Activated CD4-positive, alpha-beta T cell treated with anti-CD3 and anti-CD28 coated beads for 24 hours (primary cell): ENCODE data around the gene PRF1.
A peak's percentile ranks its signal among the peaks of the same experiment; 100 is the strongest.
"Not testable (repeated sequence)": the region's sequence is repeated elsewhere in the genome, so short reads cannot be mapped to it uniquely, and the experiment has no call there.

ENCODE experiments used
- DNase-seq, 2 donors: peaks; one replicate each; pipeline ENCODE4 v3.0.0-alpha.2; 2020; ENCODE audit warnings: low read depth in 2 of 2

The PRF1 gene

GRCh38 chr10:70602665-70603448 is at the start of gene PRF1:
Gene PRF1 (minus strand): TSS chr10:70602741. CDS start chr10:70600902, 1,839 bp downstream.
- peak; percentile 33 to 54 for DNase-seq

GRCh38 chr10:70651661-70652060 is 49.1 kb upstream of the PRF1 start:
- no peak for DNase-seq

GRCh38 chr10:70650718-70651117 is 48.2 kb upstream of the PRF1 start:
- DNase-seq, result no peak

- DNase-seq, result no peak
These were observed 47.6 kb upstream of the PRF1 start for GRCh38 chr10:70650104-70650503.

GRCh38 chr10:70649526-70649925 is 47.0 kb upstream of the PRF1 start:
- DNase-seq, result no peak

GRCh38 chr10:70648427-70648826 is 45.9 kb upstream of the PRF1 start:
- no peak for DNase-seq

GRCh38 chr10:70647086-70647485 is 44.5 kb upstream of the PRF1 start:
- DNase-seq, result no peak

GRCh38 chr10:70644959-70645358 is 42.4 kb upstream of the PRF1 start:
- DNase-seq, result not testable (repeated sequence)

- not testable (repeated sequence) for DNase-seq
These were observed 40.7 kb upstream of the PRF1 start for GRCh38 chr10:70643272-70643671.

- DNase-seq, result not testable (repeated sequence)
These were observed 37.3 kb upstream of the PRF1 start for GRCh38 chr10:70639640-70640383.

- not testable (repeated sequence) for DNase-seq
These were observed 32.0 kb upstream of the PRF1 start for GRCh38 chr10:70634515-70634914.

GRCh38 chr10:70634011-70634410 is 31.5 kb upstream of the PRF1 start:
- DNase-seq, result no peak

GRCh38 chr10:70631735-70632134 is 29.2 kb upstream of the PRF1 start:
- DNase-seq, result not testable (repeated sequence)

GRCh38 chr10:70629338-70629737 is 26.8 kb upstream of the PRF1 start:
- DNase-seq, result no peak

GRCh38 chr10:70626056-70626455 is 23.5 kb upstream of the PRF1 start:
- no peak for DNase-seq

- no peak for DNase-seq
These were observed 20.7 kb upstream of the PRF1 start for GRCh38 chr10:70622981-70623844.

GRCh38 chr10:70622541-70622940 is 20.0 kb upstream of the PRF1 start:
- DNase-seq, result no peak

- DNase-seq, result no peak
These were observed 19.1 kb upstream of the PRF1 start for GRCh38 chr10:70621503-70622078.

- no peak for DNase-seq
These were observed 17.4 kb upstream of the PRF1 start for GRCh38 chr10:70620020-70620289.

GRCh38 chr10:70619271-70620019 is 16.9 kb upstream of the PRF1 start:
- DNase-seq, result no peak

- no peak for DNase-seq
These were observed 16.1 kb upstream of the PRF1 start for GRCh38 chr10:70618663-70619062.
